WTC11 (cell line): Measurements from ENCODE around the gene SLC30A4. TPM values are rescaled to one million over a fixed set of nuclear protein-coding genes. Genes with fewer than 3 reads are reported as not detected.
"Not testable (repeated sequence)": the region's sequence is repeated elsewhere in the genome, so short reads cannot be mapped to it uniquely, and the experiment has no call there.

Source experiments
- ATAC-seq: fragments of 200-7000 bp; cut with Tn5 transposase; 2 replicates; pipeline ENCODE4 v1.10.0; 2021; ENCODE audit warnings: mild to moderate bottlenecking, moderate library complexity
- CTCF ChIA-PET: fragments of 300-600 bp; sonication (Branson Sonifier 250); formaldehyde crosslinking; loops from one replicate; lab custom pipeline; 2021; ENCODE audit warnings: antibody characterized with exemption; lab: Charles Lee
- POLR2A ChIA-PET: fragments of 350-600 bp; sonication (Branson Sonifier 250); formaldehyde crosslinking; loops from one replicate; lab custom pipeline; 2021; ENCODE audit warnings: antibody characterized with exemption; lab: Charles Lee
- DNase-seq: peaks from one replicate; pipeline ENCODE4 v3.0.0; 2021; ENCODE audit warnings: low spot score
- H3K27ac Mint-ChIP-seq: 2 replicates; pipeline ENCODE4 v1.8.0; 2021; ENCODE audit warnings: mixed read lengths
- H3K27me3 Mint-ChIP-seq: 2 replicates; pipeline ENCODE4 v1.8.0; 2021; ENCODE audit warnings: low read depth, mild to moderate bottlenecking, moderate library complexity, mixed read lengths
- H3K36me3 Mint-ChIP-seq: 2 replicates; pipeline ENCODE4 v1.8.0; 2021; ENCODE audit warnings: mixed read lengths
- H3K4me1 Mint-ChIP-seq: 2 replicates; pipeline ENCODE4 v1.8.0; 2022; ENCODE audit warnings: mixed read lengths
- H3K4me3 Mint-ChIP-seq: 2 replicates; pipeline ENCODE4 v1.8.0; 2021; ENCODE audit warnings: mild to moderate bottlenecking, moderate library complexity, mixed read lengths
- H3K9me3 Mint-ChIP-seq: 2 replicates; pipeline ENCODE4 v1.8.0; 2021; ENCODE audit warnings: mixed read lengths
- FOXJ3 ChIP-seq: sonication (generic); formaldehyde crosslinking; IDR thresholded peaks from 2 replicates; pipeline ENCODE4 v1.9.0; 2021; ENCODE audit warnings: missing genetic modification reagents, mild to moderate bottlenecking, borderline replicate concordance
- HMGA2 ChIP-seq: fragments of 250-450 bp; sonication (Bioruptor Pico); IDR thresholded peaks from 2 replicates; pipeline ENCODE4 v1.4.0; 2021; ENCODE audit warnings: mild to moderate bottlenecking, moderate library complexity
- IRF2 ChIP-seq: sonication (generic); formaldehyde crosslinking; IDR thresholded peaks from 2 replicates; pipeline ENCODE4 v1.8.0; 2022; ENCODE audit warnings: low read depth, missing genetic modification reagents, borderline replicate concordance
- JAZF1 ChIP-seq: fragments of 250-450 bp; sonication (Bioruptor Pico); IDR thresholded peaks from 2 replicates; pipeline ENCODE4 v1.9.0; 2021; ENCODE audit warnings: moderate library complexity, mild to moderate bottlenecking, inconsistent platforms
- JUN ChIP-seq: sonication (generic); formaldehyde crosslinking; IDR thresholded peaks from 2 replicates; pipeline ENCODE4 v1.8.0; 2023; ENCODE audit warnings: mild to moderate bottlenecking, missing genetic modification reagents
- KAT7 ChIP-seq: sonication (generic); formaldehyde crosslinking; IDR thresholded peaks from 2 replicates; pipeline ENCODE4 v1.8.1; 2023; ENCODE audit warnings: missing genetic modification reagents, mild to moderate bottlenecking, borderline replicate concordance
- NFATC4 ChIP-seq: fragments of 250-450 bp; sonication (Bioruptor Pico); IDR thresholded peaks from 2 replicates; pipeline ENCODE4 v1.9.0; 2021; ENCODE audit warnings: mild to moderate bottlenecking
- NR3C1 ChIP-seq: sonication (generic); formaldehyde crosslinking; conservative IDR thresholded peaks from 2 replicates; pipeline ENCODE4 v1.8.1; 2023; ENCODE audit warnings: low read depth, mild to moderate bottlenecking, missing genetic modification reagents
- OVOL2 ChIP-seq: fragments of 250-450 bp; sonication (Bioruptor Pico); IDR thresholded peaks from 2 replicates; pipeline ENCODE4 v1.9.0; 2021; ENCODE audit warnings: mild to moderate bottlenecking, borderline replicate concordance
- SMAD3 ChIP-seq: sonication (generic); formaldehyde crosslinking; IDR thresholded peaks from 2 replicates; pipeline ENCODE4 v1.8.0; 2022; ENCODE audit warnings: missing genetic modification reagents, mild to moderate bottlenecking, borderline replicate concordance
- SMAD4 ChIP-seq: sonication (generic); formaldehyde crosslinking; IDR thresholded peaks from 2 replicates; pipeline ENCODE4 v1.8.0; 2022; ENCODE audit warnings: mild to moderate bottlenecking, missing genetic modification reagents
- ZNF121 ChIP-seq: sonication (generic); formaldehyde crosslinking; IDR thresholded peaks from 2 replicates; pipeline ENCODE4 v1.8.0; 2023; ENCODE audit warnings: missing genetic modification reagents
- ZNF138 ChIP-seq: sonication (generic); formaldehyde crosslinking; conservative IDR thresholded peaks from 2 replicates; pipeline ENCODE4 v1.8.1; 2022; ENCODE audit warnings: mild to moderate bottlenecking, moderate library complexity, missing genetic modification reagents
- ZNF671 ChIP-seq: fragments of 250-450 bp; sonication (Bioruptor Pico); IDR thresholded peaks from 2 replicates; pipeline ENCODE4 v1.8.0; 2021; ENCODE audit warnings: mild to moderate bottlenecking
- total RNA-seq: library from RNA; stranded (reverse); gene quantifications from 3 replicates; pipeline ENCODE4 v1.2.3, GENCODE V29; 2021
- TF ChIP-seq, protein P1 (sequence below): sonication (generic); formaldehyde crosslinking; IDR thresholded peaks from 2 replicates; pipeline ENCODE4 v1.8.0; 2022; ENCODE audit warnings: missing genetic modification reagents
- TF ChIP-seq, protein P2 (sequence below): fragments of 250-450 bp; sonication (Bioruptor Pico); conservative IDR thresholded peaks from 2 replicates; pipeline ENCODE4 v1.9.0; 2021; ENCODE audit warnings: mild to moderate bottlenecking
- TF ChIP-seq, protein P3 (sequence below): sonication (generic); formaldehyde crosslinking; conservative IDR thresholded peaks from 2 replicates; pipeline ENCODE4 v1.8.1; 2022; ENCODE audit warnings: mild to moderate bottlenecking, missing genetic modification reagents
- TF ChIP-seq, protein P4 (sequence below): sonication (generic); formaldehyde crosslinking; IDR thresholded peaks from 2 replicates; pipeline ENCODE4 v1.8.0; 2023; ENCODE audit warnings: missing genetic modification reagents

Gene SLC30A4
- total RNA-seq, 1 experiment from 2014 or later: 0.04 TPM

DNA sequence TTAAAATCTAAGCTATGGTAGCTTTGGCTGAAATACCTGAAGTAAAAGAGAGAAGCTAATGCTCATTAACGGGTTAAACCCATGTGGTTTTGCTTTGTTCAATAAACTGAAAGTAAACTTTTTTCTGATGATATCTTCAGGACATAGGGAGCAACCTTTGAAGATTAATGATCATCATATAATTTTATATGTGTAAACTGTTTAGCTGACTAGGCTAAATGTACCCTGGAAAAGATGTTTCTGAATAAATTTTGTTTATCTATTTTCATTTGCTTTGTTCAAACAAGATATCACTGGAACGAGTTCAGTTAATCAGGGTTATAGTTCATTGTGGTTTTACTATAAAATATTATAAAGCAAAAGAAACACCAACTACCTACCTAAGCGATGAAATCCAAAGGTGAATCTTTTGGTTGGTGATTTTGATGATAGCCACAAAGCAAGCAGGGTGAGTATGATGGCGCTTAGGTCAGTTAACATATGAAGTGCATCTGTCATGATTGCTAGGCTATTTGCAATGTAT is 11.7 kb downstream of the SLC30A4 start:
- TF ChIP-seq IRF2 (CRISPR knock-in tag) (no peak), ZNF121 (CRISPR knock-in tag) (no peak), NR3C1 (CRISPR knock-in tag) (no peak), SMAD4 (CRISPR knock-in tag) (no peak), ZNF138 (no peak), NFATC4 (no peak), FOXJ3 (CRISPR knock-in tag) (no peak), OVOL2 (no peak), ZNF671 (CRISPR knock-in tag) (no peak), JUN (CRISPR knock-in tag) (no peak), JAZF1 (CRISPR knock-in tag) (no peak), KAT7 (CRISPR knock-in tag) (no peak), SMAD3 (CRISPR knock-in tag) (no peak)
- TF ChIP-seq, protein P1, sequence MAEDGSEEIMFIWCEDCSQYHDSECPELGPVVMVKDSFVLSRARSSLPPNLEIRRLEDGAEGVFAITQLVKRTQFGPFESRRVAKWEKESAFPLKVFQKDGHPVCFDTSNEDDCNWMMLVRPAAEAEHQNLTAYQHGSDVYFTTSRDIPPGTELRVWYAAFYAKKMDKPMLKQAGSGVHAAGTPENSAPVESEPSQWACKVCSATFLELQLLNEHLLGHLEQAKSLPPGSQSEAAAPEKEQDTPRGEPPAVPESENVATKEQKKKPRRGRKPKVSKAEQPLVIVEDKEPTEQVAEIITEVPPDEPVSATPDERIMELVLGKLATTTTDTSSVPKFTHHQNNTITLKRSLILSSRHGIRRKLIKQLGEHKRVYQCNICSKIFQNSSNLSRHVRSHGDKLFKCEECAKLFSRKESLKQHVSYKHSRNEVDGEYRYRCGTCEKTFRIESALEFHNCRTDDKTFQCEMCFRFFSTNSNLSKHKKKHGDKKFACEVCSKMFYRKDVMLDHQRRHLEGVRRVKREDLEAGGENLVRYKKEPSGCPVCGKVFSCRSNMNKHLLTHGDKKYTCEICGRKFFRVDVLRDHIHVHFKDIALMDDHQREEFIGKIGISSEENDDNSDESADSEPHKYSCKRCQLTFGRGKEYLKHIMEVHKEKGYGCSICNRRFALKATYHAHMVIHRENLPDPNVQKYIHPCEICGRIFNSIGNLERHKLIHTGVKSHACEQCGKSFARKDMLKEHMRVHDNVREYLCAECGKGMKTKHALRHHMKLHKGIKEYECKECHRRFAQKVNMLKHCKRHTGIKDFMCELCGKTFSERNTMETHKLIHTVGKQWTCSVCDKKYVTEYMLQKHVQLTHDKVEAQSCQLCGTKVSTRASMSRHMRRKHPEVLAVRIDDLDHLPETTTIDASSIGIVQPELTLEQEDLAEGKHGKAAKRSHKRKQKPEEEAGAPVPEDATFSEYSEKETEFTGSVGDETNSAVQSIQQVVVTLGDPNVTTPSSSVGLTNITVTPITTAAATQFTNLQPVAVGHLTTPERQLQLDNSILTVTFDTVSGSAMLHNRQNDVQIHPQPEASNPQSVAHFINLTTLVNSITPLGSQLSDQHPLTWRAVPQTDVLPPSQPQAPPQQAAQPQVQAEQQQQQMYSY (CRISPR knock-in tag): no peak
- TF ChIP-seq, protein P2, sequence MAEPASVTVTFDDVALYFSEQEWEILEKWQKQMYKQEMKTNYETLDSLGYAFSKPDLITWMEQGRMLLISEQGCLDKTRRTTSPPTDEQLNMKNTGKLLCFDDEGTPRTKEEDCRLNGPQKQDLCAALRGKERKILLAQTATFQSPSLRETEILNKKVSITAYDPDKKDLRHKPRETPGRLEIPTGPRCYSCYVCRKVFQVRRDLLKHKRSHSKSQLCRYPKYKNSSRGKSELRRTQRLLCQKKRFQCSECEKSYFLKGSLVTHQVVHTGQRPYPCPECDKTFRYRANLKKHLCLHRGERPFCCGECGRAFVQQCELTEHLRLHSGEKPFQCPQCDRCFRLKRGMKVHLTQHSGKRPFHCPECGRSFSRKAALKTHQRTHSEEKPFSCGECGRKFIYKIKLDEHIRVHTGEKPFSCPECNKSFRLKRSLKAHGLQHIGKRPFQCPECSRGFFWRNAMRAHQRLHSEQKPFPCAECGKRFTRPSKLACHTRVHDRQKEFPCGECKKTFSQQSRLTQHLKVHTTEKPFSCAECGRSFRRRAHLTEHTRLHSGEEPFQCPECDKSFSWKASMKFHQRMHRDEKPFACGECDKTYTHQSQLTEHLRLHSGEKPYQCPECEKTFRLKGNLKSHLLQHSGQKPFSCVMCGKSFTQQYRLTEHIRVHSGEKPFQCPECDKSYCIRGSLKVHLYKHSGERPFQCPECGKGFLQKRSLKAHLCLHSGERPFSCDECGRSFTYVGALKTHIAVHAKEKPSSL (CRISPR knock-in tag): no peak
- TF ChIP-seq, protein P3, sequence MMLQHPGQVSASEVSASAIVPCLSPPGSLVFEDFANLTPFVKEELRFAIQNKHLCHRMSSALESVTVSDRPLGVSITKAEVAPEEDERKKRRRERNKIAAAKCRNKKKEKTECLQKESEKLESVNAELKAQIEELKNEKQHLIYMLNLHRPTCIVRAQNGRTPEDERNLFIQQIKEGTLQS (CRISPR knock-in tag): no peak
- TF ChIP-seq, protein P4, sequence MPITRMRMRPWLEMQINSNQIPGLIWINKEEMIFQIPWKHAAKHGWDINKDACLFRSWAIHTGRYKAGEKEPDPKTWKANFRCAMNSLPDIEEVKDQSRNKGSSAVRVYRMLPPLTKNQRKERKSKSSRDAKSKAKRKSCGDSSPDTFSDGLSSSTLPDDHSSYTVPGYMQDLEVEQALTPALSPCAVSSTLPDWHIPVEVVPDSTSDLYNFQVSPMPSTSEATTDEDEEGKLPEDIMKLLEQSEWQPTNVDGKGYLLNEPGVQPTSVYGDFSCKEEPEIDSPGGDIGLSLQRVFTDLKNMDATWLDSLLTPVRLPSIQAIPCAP (CRISPR knock-in tag): no peak
- TF ChIP-seq, all 79 proteins: peak for 0

DNA sequence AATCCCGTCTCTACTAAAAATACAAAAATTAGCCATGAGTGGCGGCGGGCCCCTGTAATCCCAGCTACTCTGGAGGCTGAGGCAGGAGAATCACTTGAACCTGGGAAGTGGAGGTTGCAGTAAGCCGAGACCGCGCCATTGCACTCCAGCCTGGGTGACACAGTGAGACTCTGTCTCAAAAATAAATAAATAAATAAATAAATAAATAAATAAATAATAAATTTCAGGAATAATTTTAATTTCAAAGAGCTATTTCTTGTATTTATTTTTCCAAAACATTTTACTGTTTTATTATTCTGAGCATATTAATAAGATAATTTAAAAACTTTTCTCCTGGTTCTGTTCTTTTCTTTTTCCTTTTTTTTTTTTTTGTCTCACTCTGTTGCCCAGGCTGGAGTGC is 15.4 kb downstream of the SLC30A4 start:
- H3K4me3 Mint-ChIP-seq, H3K9me3 Mint-ChIP-seq, ATAC-seq, H3K36me3 Mint-ChIP-seq, H3K4me1 Mint-ChIP-seq, POLR2A ChIA-PET, DNase-seq, H3K27ac Mint-ChIP-seq: not testable (repeated sequence)
- CTCF ChIA-PET: interaction anchor here (1.0 kb wide), 1 partner anchor 67 kb away, joined by 4 read pairs; no protein-coding TSS in a partner anchor
- peaks cover 26% of the 10 kb centered on the region for H3K27me3 Mint-ChIP-seq
- peak; percentile 51; the same call in 1 of the 2 replicates for TF ChIP-seq HMGA2 (CRISPR knock-in tag)

More for the DNA sequence above, 11.7 kb downstream of the SLC30A4 start:
- Mint-ChIP-seq H3K36me3 (no peaks in the 10 kb centered on the region), H3K27ac (no peak overlapping the region), H3K27me3 (peaks cover 39% of the 10 kb centered on the region), H3K4me3 (no peak overlapping the region), H3K4me1 (peaks cover 4% of the 10 kb centered on the region), H3K9me3 (no peaks in the 10 kb centered on the region)
- ATAC-seq (no peak), DNase-seq (no peak)
- POLR2A ChIA-PET: no interaction called here
- CTCF ChIA-PET: interaction anchor here (4.1 kb wide), 1 partner anchor 63 kb away, joined by 11 read pairs; no protein-coding TSS in a partner anchor
